KOPT-K1 (cell line): ENCODE measurements around the gene RFC2.
A peak's percentile ranks its signal among the peaks of the same experiment; 100 is the strongest.
"Not testable (repeated sequence)": the region's sequence is repeated elsewhere in the genome, so short reads cannot be mapped to it uniquely, and the experiment has no call there.

ENCODE experiments used
- H3K27ac ChIP-seq: fragments of 200-600 bp; sonication (generic); 2 replicates; pipeline ENCODE4 v1.5.1; 2016; ENCODE audit warnings: antibody characterized with exemption, mild to moderate bottlenecking, low read depth, low read length; ENCODE audit not compliant: poor library complexity, severe bottlenecking
- H3K36me3 ChIP-seq: fragments of 200-600 bp; sonication (generic); 2 replicates; pipeline ENCODE4 v1.5.1; 2017; ENCODE audit warnings: antibody characterized with exemption, mild to moderate bottlenecking, low read length, moderate library complexity; ENCODE audit not compliant: insufficient read depth
- H3K9me3 ChIP-seq: fragments of 200-600 bp; sonication (generic); 2 replicates; pipeline ENCODE4 v1.5.1; 2017; ENCODE audit warnings: antibody characterized with exemption, low read length, mild to moderate bottlenecking; ENCODE audit not compliant: insufficient read depth, poor library complexity, severe bottlenecking

The RFC2 gene

GRCh38 chr7:74266191-74266963, 12.2 kb upstream of the RFC2 start:
- H3K27ac ChIP-seq = no peak overlapping the region
- H3K9me3 ChIP-seq = no peaks in the 10 kb centered on the region
- H3K36me3 ChIP-seq = no peaks in the 10 kb centered on the region

- no peak overlapping the region for H3K27ac ChIP-seq
- H3K36me3 ChIP-seq = no peaks in the 10 kb centered on the region
These were observed 9.4 kb upstream of the RFC2 start for GRCh38 chr7:74263399-74264120.

GRCh38 chr7:74262639-74263398, 8.6 kb upstream of the RFC2 start:
- Histone ChIP-seq H3K27ac (no peak overlapping the region), H3K36me3 (no peaks in the 10 kb centered on the region), H3K9me3 (no peaks in the 10 kb centered on the region)

More at GRCh38 chr7:74263399-74264120, 9.4 kb upstream of the RFC2 start:
- H3K9me3 ChIP-seq = no peaks in the 10 kb centered on the region

GRCh38 chr7:74258639-74259038, 4.4 kb upstream of the RFC2 start:
- H3K9me3 ChIP-seq = no peaks in the 10 kb centered on the region
- H3K27ac ChIP-seq = no peak overlapping the region
- H3K36me3 ChIP-seq = no peaks in the 10 kb centered on the region

GRCh38 chr7:74256491-74257408, 2.6 kb upstream of the RFC2 start:
- Histone ChIP-seq H3K36me3 (peaks cover 6% of the 10 kb centered on the region), H3K9me3 (no peaks in the 10 kb centered on the region), H3K27ac (no peak overlapping the region)

GRCh38 chr7:74255461-74255860, 1.3 kb upstream of the RFC2 start:
- not testable (repeated sequence) for H3K27ac ChIP-seq, H3K9me3 ChIP-seq
- peaks cover 16% of the 10 kb centered on the region for H3K36me3 ChIP-seq

GRCh38 chr7:74254858-74255379, 720 bp upstream of the RFC2 start:
- H3K36me3 ChIP-seq = peaks cover 22% of the 10 kb centered on the region
- peak overlapping the region; percentile 91 for H3K27ac ChIP-seq
- no peaks in the 10 kb centered on the region for H3K9me3 ChIP-seq

- Histone ChIP-seq H3K9me3 (no peaks in the 10 kb centered on the region), H3K27ac (peak overlapping the region; percentile 91), H3K36me3 (peaks cover 33% of the 10 kb centered on the region)
These were observed 417 bp downstream of the RFC2 start for GRCh38 chr7:74253835-74254128.

- H3K27ac ChIP-seq = peak overlapping the region; percentile 91
- H3K9me3 ChIP-seq = no peaks in the 10 kb centered on the region
- peaks cover 37% of the 10 kb centered on the region for H3K36me3 ChIP-seq
These were observed 868 bp downstream of the RFC2 start for GRCh38 chr7:74253331-74253730.

GRCh38 chr7:74252893-74253292, 1.3 kb downstream of the RFC2 start:
- H3K27ac ChIP-seq = peak overlapping the region; percentile 91

GRCh38 chr7:74249058-74249457, 5.1 kb downstream of the RFC2 start:
- not testable (repeated sequence) for H3K9me3 ChIP-seq, H3K27ac ChIP-seq
- peaks cover 74% of the 10 kb centered on the region for H3K36me3 ChIP-seq

More at GRCh38 chr7:74252893-74253292, 1.3 kb downstream of the RFC2 start:
- Histone ChIP-seq H3K9me3 (no peaks in the 10 kb centered on the region), H3K36me3 (peaks cover 42% of the 10 kb centered on the region)

- Histone ChIP-seq H3K27ac (no peak overlapping the region), H3K36me3 (peaks cover 83% of the 10 kb centered on the region), H3K9me3 (no peaks in the 10 kb centered on the region)
These were observed 6.0 kb downstream of the RFC2 start for GRCh38 chr7:74248156-74248555.

- H3K27ac ChIP-seq = no peak overlapping the region
- peaks cover 93% of the 10 kb centered on the region for H3K36me3 ChIP-seq
These were observed 7.7 kb downstream of the RFC2 start for GRCh38 chr7:74246497-74246896.

GRCh38 chr7:74242122-74242443, 12.1 kb downstream of the RFC2 start:
- no peak overlapping the region for H3K27ac ChIP-seq
- peaks cover 93% of the 10 kb centered on the region for H3K36me3 ChIP-seq
- H3K9me3 ChIP-seq = no peaks in the 10 kb centered on the region

More at GRCh38 chr7:74246497-74246896, 7.7 kb downstream of the RFC2 start:
- H3K9me3 ChIP-seq = no peaks in the 10 kb centered on the region
